HL-60 (cell line): ENCODE data around the gene ACO1.

Source experiments
- DNase-seq, 2 experiments: peaks; one replicate each; pipeline ENCODE4 v3.0.0-alpha.2; 2010 to 2020; ENCODE audit warnings: low read depth in 1 of 2, low spot score in 1 of 2
- H3K27ac ChIP-seq: fragments of 250-450 bp; sonication (Bioruptor Pico); replicated peaks from 2 replicates; pipeline ENCODE4 v1.5.1; 2020; ENCODE audit warnings: mild to moderate bottlenecking, moderate library complexity
- H3K27me3 ChIP-seq: fragments of 250-450 bp; sonication (Bioruptor Pico); 2 replicates; pipeline ENCODE4 v1.5.1; 2021; ENCODE audit warnings: mild to moderate bottlenecking, moderate library complexity; ENCODE audit not compliant: insufficient read depth, poor library complexity, severe bottlenecking
- H3K4me3 ChIP-seq: replicated peaks from 2 replicates; pipeline ENCODE4 v1.5.1; 2011; ENCODE audit warnings: mild to moderate bottlenecking, control low read depth, low read length; ENCODE audit not compliant: insufficient read depth
- CTCF ChIP-seq: IDR thresholded peaks from one replicate; pipeline ENCODE4 v1.5.1; 2011; ENCODE audit warnings: low read length, control low read depth, inconsistent platforms; ENCODE audit not compliant: insufficient read depth
- GABPA ChIP-seq: IDR thresholded peaks from 2 replicates; pipeline ENCODE4 v1.6.1; 2012; ENCODE audit warnings: low read depth
- POLR2AphosphoS5 ChIP-seq: IDR thresholded peaks from 2 replicates; pipeline ENCODE4 v1.6.1; 2012; ENCODE audit warnings: low read depth
- REST ChIP-seq: IDR thresholded peaks from 2 replicates; pipeline ENCODE4 v1.6.1; 2012; ENCODE audit warnings: low read depth; ENCODE audit not compliant: insufficient replicate concordance
- SPI1 ChIP-seq: IDR thresholded peaks from 2 replicates; pipeline ENCODE4 v1.6.1; 2012; ENCODE audit warnings: low read depth, mild to moderate bottlenecking, borderline replicate concordance

ACO1 gene

GRCh38 chr9:32486839-32487562, 102.6 kb downstream of the ACO1 start:
- no peak for DNase-seq
- Histone ChIP-seq H3K27me3 (no peaks in the 10 kb centered on the region), H3K4me3 (no peak overlapping the region), H3K27ac (no peak overlapping the region)
- TF ChIP-seq POLR2AphosphoS5 (no peak), REST (no peak), SPI1 (no peak), CTCF (no peak), GABPA (no peak)

GRCh38 chr9:32487981-32488380, 103.5 kb downstream of the ACO1 start:
- Histone ChIP-seq H3K27ac (no peak overlapping the region), H3K4me3 (no peak overlapping the region), H3K27me3 (no peaks in the 10 kb centered on the region)
- DNase-seq: no peak
- no peak for TF ChIP-seq GABPA
- TF ChIP-seq CTCF: no peak
- no peak for TF ChIP-seq REST
- TF ChIP-seq POLR2AphosphoS5: no peak
- TF ChIP-seq SPI1: no peak

GRCh38 chr9:32490601-32491000, 106.2 kb downstream of the ACO1 start:
- H3K27ac ChIP-seq: no peak overlapping the region
- H3K4me3 ChIP-seq: no peak overlapping the region
- H3K27me3 ChIP-seq: no peaks in the 10 kb centered on the region
- DNase-seq: no peak
- no peak for TF ChIP-seq GABPA
- TF ChIP-seq SPI1: no peak
- TF ChIP-seq POLR2AphosphoS5: no peak

GRCh38 chr9:32497921-32498320, 113.5 kb downstream of the ACO1 start:
- H3K4me3 ChIP-seq: no peak overlapping the region
- TF ChIP-seq GABPA (no peak), SPI1 (no peak), CTCF (no peak), REST (no peak), POLR2AphosphoS5 (no peak)
- H3K27ac ChIP-seq: no peak overlapping the region
- DNase-seq: no peak
- no peaks in the 10 kb centered on the region for H3K27me3 ChIP-seq
